GM18498 (cell line): ENCODE data around the gene METTL18.
A peak's percentile ranks its signal among the peaks of the same experiment; 100 is the strongest.
"Not testable (repeated sequence)": the region's sequence is repeated elsewhere in the genome, so short reads cannot be mapped to it uniquely, and the experiment has no call there.

Experiments
- ATAC-seq: cut with Tn5 transposase; IDR thresholded peaks from one replicate; pipeline ENCODE4 v1.9.1; 2021; ENCODE audit warnings: mild to moderate bottlenecking, moderate library complexity; ENCODE audit not compliant: unreplicated experiment

Gene METTL18

GRCh38 chr1:169794530-169795416, at the start of gene METTL18:
Gene METTL18, minus strand, starts transcription at chr1:169794907. Its CDS starts 1,212 bp downstream, at chr1:169793695.
- peak; percentile 98 for ATAC-seq

GRCh38 chr1:169838942-169839341, 44.2 kb upstream of the METTL18 start:
- no peak for ATAC-seq

- no peak for ATAC-seq
These were observed 41.5 kb upstream of the METTL18 start for GRCh38 chr1:169836198-169836597.

GRCh38 chr1:169835647-169836046, 40.9 kb upstream of the METTL18 start:
- ATAC-seq = no peak

GRCh38 chr1:169834869-169835268, 40.2 kb upstream of the METTL18 start:
- ATAC-seq = no peak

- no peak for ATAC-seq
These were observed 38.6 kb upstream of the METTL18 start for GRCh38 chr1:169833179-169833901.

GRCh38 chr1:169829671-169830070, 35.0 kb upstream of the METTL18 start:
- ATAC-seq = no peak

- no peak for ATAC-seq
These were observed 29.4 kb upstream of the METTL18 start for GRCh38 chr1:169824153-169824552.

GRCh38 chr1:169821500-169821899, 26.8 kb upstream of the METTL18 start:
- ATAC-seq = no peak

- ATAC-seq = no peak
These were observed 21.9 kb upstream of the METTL18 start for GRCh38 chr1:169816617-169817016.

GRCh38 chr1:169814265-169814664, 19.6 kb upstream of the METTL18 start:
- no peak for ATAC-seq

GRCh38 chr1:169812131-169812530, 17.4 kb upstream of the METTL18 start:
- no peak for ATAC-seq

- ATAC-seq = not testable (repeated sequence)
These were observed 16.8 kb upstream of the METTL18 start for GRCh38 chr1:169811418-169812035.

- no peak for ATAC-seq
These were observed 14.8 kb upstream of the METTL18 start for GRCh38 chr1:169809370-169810095.

GRCh38 chr1:169804941-169805340, 10.2 kb upstream of the METTL18 start:
- no peak for ATAC-seq

- ATAC-seq = no peak
These were observed 8.2 kb upstream of the METTL18 start for GRCh38 chr1:169802888-169803287.

GRCh38 chr1:169797281-169797680, 2.6 kb upstream of the METTL18 start:
- no peak for ATAC-seq

- ATAC-seq = no peak
These were observed 1.6 kb upstream of the METTL18 start for GRCh38 chr1:169796274-169796810.

- no peak for ATAC-seq
These were observed 980 bp upstream of the METTL18 start for GRCh38 chr1:169795687-169796086.

- no peak for ATAC-seq
These were observed 977 bp downstream of the METTL18 start for GRCh38 chr1:169793730-169794129.

- no peak for ATAC-seq
These were observed 6.3 kb downstream of the METTL18 start for GRCh38 chr1:169788402-169788801.
